ENCODE results near the gene LENEP.
A peak's percentile ranks its signal among the peaks of the same experiment; 100 is the strongest.
"Not testable (repeated sequence)": the region's sequence is repeated elsewhere in the genome, so short reads cannot be mapped to it uniquely, and the experiment has no call there.

LENEP gene

GRCh38 chr1:154992721-154993571 is 440 bp upstream of the LENEP start:
- DNase-seq (ENCODE audit: low spot score) = no peak
- TF ChIP-seq CTCF (IDR thresholded peaks at IDR 0.05; ENCODE audit: borderline replicate concordance, control extremely low read depth, extremely low read depth, insufficient read depth, missing control alignments) = no peak
- in situ Hi-C loops (cut with MboI; ENCODE audit: low sequenced_read_pairs, unreplicated experiment) = no loop called here

GRCh38 chr1:154994269-154994587 is 842 bp downstream of the LENEP start:
- in situ Hi-C loops (cut with MboI; ENCODE audit: low sequenced_read_pairs, unreplicated experiment) = no loop called here

GRCh38 chr1:154994591-154994990 is 1.2 kb downstream of the LENEP start:
- TF ChIP-seq CTCF (IDR thresholded peaks at IDR 0.05; ENCODE audit: borderline replicate concordance, control extremely low read depth, extremely low read depth, insufficient read depth, missing control alignments) = no peak

More at GRCh38 chr1:154994269-154994587, 842 bp downstream of the LENEP start:
- DNase-seq (ENCODE audit: low spot score) = no peak
- no peak for TF ChIP-seq CTCF (IDR thresholded peaks at IDR 0.05; ENCODE audit: borderline replicate concordance, control extremely low read depth, extremely low read depth, insufficient read depth, missing control alignments)

GRCh38 chr1:154995301-154995983 is 2.1 kb downstream of the LENEP start:
- in situ Hi-C loops (cut with MboI; ENCODE audit: low sequenced_read_pairs, unreplicated experiment) = not testable (repeated sequence)

More at GRCh38 chr1:154994591-154994990, 1.2 kb downstream of the LENEP start:
- DNase-seq (ENCODE audit: low spot score) = no peak
- in situ Hi-C loops (cut with MboI; ENCODE audit: low sequenced_read_pairs, unreplicated experiment) = no loop called here

GRCh38 chr1:154996966-154997701 is 3.7 kb downstream of the LENEP start:
- no peak for DNase-seq (ENCODE audit: low spot score)
- no peak for TF ChIP-seq CTCF (IDR thresholded peaks at IDR 0.05; ENCODE audit: borderline replicate concordance, control extremely low read depth, extremely low read depth, insufficient read depth, missing control alignments)

More at GRCh38 chr1:154995301-154995983, 2.1 kb downstream of the LENEP start:
- not testable (repeated sequence) for DNase-seq (ENCODE audit: low spot score)

GRCh38 chr1:154998201-154998780 is 4.9 kb downstream of the LENEP start:
- TF ChIP-seq CTCF (IDR thresholded peaks at IDR 0.05; ENCODE audit: borderline replicate concordance, control extremely low read depth, extremely low read depth, insufficient read depth, missing control alignments) = peak; percentile 36
- in situ Hi-C loops (cut with MboI; ENCODE audit: low sequenced_read_pairs, unreplicated experiment) = no loop called here
- DNase-seq (ENCODE audit: low spot score) = no peak

More at GRCh38 chr1:154996966-154997701, 3.7 kb downstream of the LENEP start:
- in situ Hi-C loops (cut with MboI; ENCODE audit: low sequenced_read_pairs, unreplicated experiment) = no loop called here

All from GM13976 (cell line).